Parathyroid adenoma (tissue), 2 donors: ENCODE measurements around the gene GPC6.
"Not testable (repeated sequence)": the region's sequence is repeated elsewhere in the genome, so short reads cannot be mapped to it uniquely, and the experiment has no call there.

Experiments
- H2AFZ ChIP-seq: fragments of 300-600 bp; sonication (generic); one replicate; pipeline ENCODE4 v1.7.0; 2017; ENCODE audit warnings: antibody characterized with exemption, mild to moderate bottlenecking
- H3K27ac ChIP-seq: fragments of 300-600 bp; sonication (generic); one replicate; pipeline ENCODE4 v1.7.0; 2017
- H3K27me3 ChIP-seq: fragments of 300-600 bp; sonication (generic); one replicate; pipeline ENCODE4 v1.7.0; 2017; ENCODE audit warnings: low read length; ENCODE audit not compliant: control insufficient read depth, insufficient read depth
- H3K36me3 ChIP-seq: fragments of 300-600 bp; sonication (generic); one replicate; pipeline ENCODE4 v1.7.0; 2017; ENCODE audit warnings: low read length; ENCODE audit not compliant: control insufficient read depth, insufficient read depth
- H3K4me1 ChIP-seq: fragments of 300-600 bp; sonication (generic); one replicate; pipeline ENCODE4 v1.7.0; 2017; ENCODE audit warnings: control low read depth
- H3K4me2 ChIP-seq: fragments of 300-600 bp; sonication (generic); one replicate; pipeline ENCODE4 v1.7.0; 2017; ENCODE audit warnings: low read length
- H3K4me3 ChIP-seq: fragments of 300-600 bp; sonication (generic); one replicate; pipeline ENCODE4 v1.7.0; 2017; ENCODE audit warnings: low read depth, low read length
- H3K79me2 ChIP-seq: fragments of 300-600 bp; sonication (generic); one replicate; pipeline ENCODE4 v1.7.0; 2017; ENCODE audit warnings: control low read depth
- H3K9ac ChIP-seq: fragments of 300-600 bp; sonication (generic); one replicate; pipeline ENCODE4 v1.7.0; 2017; ENCODE audit warnings: mild to moderate bottlenecking
- H3K9me3 ChIP-seq: fragments of 300-600 bp; sonication (generic); one replicate; pipeline ENCODE4 v1.7.0; 2017; ENCODE audit warnings: low read length; ENCODE audit not compliant: control insufficient read depth
- TF ChIP-seq, protein P1 (sequence below): fragments of 300-600 bp; sonication (generic); IDR thresholded peaks from one replicate; pipeline ENCODE4 v1.7.0; 2017; ENCODE audit warnings: antibody characterized with exemption, mild to moderate bottlenecking
- donor health status: primary hyperparathyroidism.

Gene GPC6

DNA sequence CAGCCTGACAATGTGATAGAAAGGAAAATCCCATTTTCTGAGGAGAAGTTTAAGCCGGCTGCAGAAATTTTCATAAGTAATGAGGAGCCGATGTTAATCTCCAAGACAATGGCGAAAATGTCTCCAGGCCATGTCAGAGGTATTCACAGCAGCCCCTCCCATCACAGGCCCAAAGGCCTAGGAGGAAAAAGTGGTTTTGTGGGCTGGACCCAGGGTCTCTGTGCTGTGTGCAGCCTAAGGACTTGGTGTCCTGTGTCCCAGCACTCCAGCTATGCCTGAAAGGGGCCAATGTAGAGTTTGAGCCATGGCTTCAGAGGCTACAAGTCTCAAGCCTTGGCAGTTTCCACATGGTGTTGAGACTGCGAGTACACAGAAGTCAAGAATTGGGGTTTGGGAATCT is 32.9 kb upstream of the GPC6 start:
- Histone ChIP-seq H3K27me3 (no peaks in the 10 kb centered on the region), H3K4me2 (no peak overlapping the region), H2AFZ (no peak overlapping the region), H3K79me2 (no peaks in the 10 kb centered on the region), H3K36me3 (no peaks in the 10 kb centered on the region), H3K4me1 (no peaks in the 10 kb centered on the region), H3K9ac (no peak overlapping the region), H3K27ac (no peak overlapping the region), H3K9me3 (no peaks in the 10 kb centered on the region), H3K4me3 (no peak overlapping the region)
- TF ChIP-seq, protein P1, sequence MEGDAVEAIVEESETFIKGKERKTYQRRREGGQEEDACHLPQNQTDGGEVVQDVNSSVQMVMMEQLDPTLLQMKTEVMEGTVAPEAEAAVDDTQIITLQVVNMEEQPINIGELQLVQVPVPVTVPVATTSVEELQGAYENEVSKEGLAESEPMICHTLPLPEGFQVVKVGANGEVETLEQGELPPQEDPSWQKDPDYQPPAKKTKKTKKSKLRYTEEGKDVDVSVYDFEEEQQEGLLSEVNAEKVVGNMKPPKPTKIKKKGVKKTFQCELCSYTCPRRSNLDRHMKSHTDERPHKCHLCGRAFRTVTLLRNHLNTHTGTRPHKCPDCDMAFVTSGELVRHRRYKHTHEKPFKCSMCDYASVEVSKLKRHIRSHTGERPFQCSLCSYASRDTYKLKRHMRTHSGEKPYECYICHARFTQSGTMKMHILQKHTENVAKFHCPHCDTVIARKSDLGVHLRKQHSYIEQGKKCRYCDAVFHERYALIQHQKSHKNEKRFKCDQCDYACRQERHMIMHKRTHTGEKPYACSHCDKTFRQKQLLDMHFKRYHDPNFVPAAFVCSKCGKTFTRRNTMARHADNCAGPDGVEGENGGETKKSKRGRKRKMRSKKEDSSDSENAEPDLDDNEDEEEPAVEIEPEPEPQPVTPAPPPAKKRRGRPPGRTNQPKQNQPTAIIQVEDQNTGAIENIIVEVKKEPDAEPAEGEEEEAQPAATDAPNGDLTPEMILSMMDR = no peak

DNA sequence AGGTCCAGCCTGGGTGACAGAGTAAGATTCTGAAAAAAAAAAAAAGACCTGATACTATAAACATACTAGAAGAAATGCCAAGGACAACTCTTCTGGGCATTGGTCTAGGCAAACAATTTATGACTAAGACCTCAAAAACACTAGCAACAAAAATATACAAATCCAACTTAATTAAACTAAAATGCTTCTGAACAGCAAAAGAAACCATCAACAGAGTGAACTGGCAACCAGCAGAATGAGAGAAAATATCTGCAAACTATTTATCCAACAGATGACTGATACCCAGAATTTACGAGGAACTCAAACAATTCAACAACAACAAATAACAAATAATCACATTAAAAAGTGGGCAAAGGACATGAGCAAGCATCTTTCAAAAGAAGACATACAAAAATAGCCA is 26.8 kb upstream of the GPC6 start:
- Histone ChIP-seq H3K27ac (no peak overlapping the region), H3K36me3 (no peaks in the 10 kb centered on the region), H2AFZ (no peak overlapping the region), H3K27me3 (no peaks in the 10 kb centered on the region), H3K9ac (no peak overlapping the region), H3K4me3 (no peak overlapping the region), H3K4me1 (no peaks in the 10 kb centered on the region), H3K4me2 (no peak overlapping the region), H3K9me3 (no peaks in the 10 kb centered on the region), H3K79me2 (no peaks in the 10 kb centered on the region)
- TF ChIP-seq, protein P1 = no peak

DNA sequence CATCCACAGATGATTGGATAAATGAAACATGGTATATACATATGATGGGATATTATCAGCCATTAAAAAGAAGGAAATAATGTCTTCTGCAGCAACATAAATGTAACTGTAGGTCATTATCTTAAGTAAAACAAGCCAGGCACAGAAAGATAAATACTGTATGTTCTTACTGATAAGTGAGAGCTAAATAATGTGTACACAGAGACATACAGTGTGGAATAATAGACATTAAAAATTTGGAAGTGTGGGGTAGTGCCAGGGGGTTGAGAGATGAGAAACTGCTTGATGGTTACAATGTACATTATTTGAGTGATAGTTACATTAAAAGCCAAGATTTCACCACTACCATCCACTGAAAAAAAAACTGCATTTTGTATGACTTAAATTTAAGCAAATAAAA is 26.0 kb upstream of the GPC6 start:
- H3K79me2 ChIP-seq = no peaks in the 10 kb centered on the region
- no peak overlapping the region for H3K27ac ChIP-seq
- H3K4me1 ChIP-seq = no peaks in the 10 kb centered on the region
- no peak overlapping the region for H2AFZ ChIP-seq
- no peak overlapping the region for H3K4me3 ChIP-seq
- no peak overlapping the region for H3K9ac ChIP-seq
- H3K4me2 ChIP-seq = no peak overlapping the region
- TF ChIP-seq, protein P1 = no peak
- no peaks in the 10 kb centered on the region for H3K27me3 ChIP-seq
- H3K36me3 ChIP-seq = no peaks in the 10 kb centered on the region
- no peaks in the 10 kb centered on the region for H3K9me3 ChIP-seq

DNA sequence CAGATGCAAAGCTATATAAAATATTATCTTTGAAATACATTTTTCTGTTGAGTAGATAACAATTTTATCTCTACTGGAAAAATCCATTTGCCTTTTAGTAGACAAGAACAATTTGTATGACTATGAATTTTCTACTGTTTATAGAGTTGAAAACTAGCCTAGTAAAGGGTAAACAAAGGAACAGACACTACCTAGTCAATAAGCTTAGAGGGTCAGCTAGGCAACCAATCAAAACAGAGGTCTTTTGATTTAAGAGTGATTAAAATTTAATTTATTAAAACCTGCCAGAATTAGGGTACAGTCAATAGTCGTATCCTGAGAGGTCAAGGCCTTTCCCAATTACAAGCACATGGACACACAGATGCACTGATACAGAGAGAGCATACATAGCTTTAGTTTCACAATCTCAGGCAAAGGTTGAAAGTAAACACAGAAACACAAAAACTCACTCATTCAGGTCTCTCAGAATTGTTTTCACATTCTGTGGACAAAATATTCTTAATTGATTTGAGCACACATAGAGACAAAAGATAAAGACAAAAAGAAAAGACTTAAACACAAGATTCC is 24.5 kb upstream of the GPC6 start:
- Histone ChIP-seq H3K27ac (no peak overlapping the region), H3K4me3 (no peak overlapping the region), H3K4me2 (no peak overlapping the region), H3K4me1 (no peaks in the 10 kb centered on the region), H3K27me3 (no peaks in the 10 kb centered on the region), H3K36me3 (no peaks in the 10 kb centered on the region), H2AFZ (no peak overlapping the region), H3K9me3 (no peaks in the 10 kb centered on the region), H3K9ac (no peak overlapping the region), H3K79me2 (no peaks in the 10 kb centered on the region)
- TF ChIP-seq, protein P1 = no peak

DNA sequence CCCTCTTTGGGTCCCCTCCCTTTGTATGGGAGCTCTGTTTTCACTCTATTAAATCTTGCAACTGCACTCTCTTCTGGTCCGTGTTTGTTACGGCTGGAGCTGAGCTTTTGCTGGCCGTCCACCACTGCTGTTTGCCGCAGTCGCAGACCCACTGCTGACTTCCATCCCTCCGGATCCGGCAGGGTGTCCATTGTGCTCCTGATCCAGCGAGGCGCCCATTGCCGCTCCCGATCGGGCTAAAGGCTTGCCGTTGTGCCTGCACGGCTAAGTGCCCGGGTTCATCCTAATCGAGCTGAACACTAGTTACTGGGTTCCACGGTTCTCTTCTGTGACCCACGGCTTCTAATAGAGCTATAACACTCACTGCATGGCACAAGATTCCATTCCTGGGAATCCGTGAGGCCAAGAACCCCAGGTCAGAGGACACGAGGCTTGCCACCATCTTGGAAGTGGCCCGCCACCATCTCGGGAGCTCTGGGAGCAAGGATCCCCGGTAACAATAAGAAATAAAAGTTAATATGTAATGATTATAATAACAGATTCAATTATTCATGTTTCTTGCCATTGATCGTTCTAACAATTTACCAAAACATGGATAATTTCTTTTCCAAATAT is 19.7 kb upstream of the GPC6 start:
- H3K27ac ChIP-seq, H3K4me1 ChIP-seq, H3K4me3 ChIP-seq, H3K79me2 ChIP-seq, H3K36me3 ChIP-seq, H2AFZ ChIP-seq, H3K9ac ChIP-seq, H3K27me3 ChIP-seq, H3K4me2 ChIP-seq, H3K9me3 ChIP-seq: not testable (repeated sequence)
